HEK293T (cell line): ENCODE measurements around the gene NDE1.
"Not testable (repeated sequence)": the region's sequence is repeated elsewhere in the genome, so short reads cannot be mapped to it uniquely, and the experiment has no call there.

Source experiments
- ARNT ChIP-seq: fragments of 450-650 bp; IDR thresholded peaks from 2 replicates; pipeline ENCODE4 v1.6.1; 2017; ENCODE audit warnings: mild to moderate bottlenecking
- BHLHE40 ChIP-seq: fragments of 450-650 bp; IDR thresholded peaks from 2 replicates; pipeline ENCODE4 v1.6.1; 2016; ENCODE audit warnings: mild to moderate bottlenecking, moderate library complexity, borderline replicate concordance
- ELF4 ChIP-seq: fragments of 450-650 bp; IDR thresholded peaks from 2 replicates; pipeline ENCODE4 v1.6.1; 2017; ENCODE audit warnings: antibody characterized with exemption
- FOXA1 ChIP-seq: fragments of 450-650 bp; IDR thresholded peaks from 2 replicates; pipeline ENCODE4 v1.6.1; 2016; ENCODE audit warnings: mild to moderate bottlenecking
- FOXK2 ChIP-seq: fragments of 450-650 bp; IDR thresholded peaks from 2 replicates; pipeline ENCODE4 v1.6.1; 2016; ENCODE audit warnings: mild to moderate bottlenecking
- FOXM1 ChIP-seq: fragments of 450-650 bp; IDR thresholded peaks from 2 replicates; pipeline ENCODE4 v1.6.1; 2017; ENCODE audit warnings: mild to moderate bottlenecking, borderline replicate concordance
- L3MBTL2 ChIP-seq: fragments of 450-650 bp; conservative IDR thresholded peaks from 2 replicates; pipeline ENCODE4 v1.6.1; 2016; ENCODE audit warnings: mild to moderate bottlenecking
- LEF1 ChIP-seq: fragments of 450-650 bp; IDR thresholded peaks from 2 replicates; pipeline ENCODE4 v1.6.1; 2017; ENCODE audit warnings: mild to moderate bottlenecking, borderline replicate concordance
- NFRKB ChIP-seq: fragments of 450-650 bp; IDR thresholded peaks from 2 replicates; pipeline ENCODE4 v1.6.1; 2016; ENCODE audit warnings: mild to moderate bottlenecking, moderate library complexity
- PKNOX1 ChIP-seq: fragments of 450-650 bp; IDR thresholded peaks from 2 replicates; pipeline ENCODE4 v1.6.1; 2016
- SP1 ChIP-seq: fragments of 450-650 bp; IDR thresholded peaks from 2 replicates; pipeline ENCODE4 v1.6.1; 2017
- SUZ12 ChIP-seq: fragments of 450-650 bp; IDR thresholded peaks from 2 replicates; pipeline ENCODE4 v1.6.1; 2016; ENCODE audit warnings: mild to moderate bottlenecking
- TARDBP ChIP-seq: fragments of 450-650 bp; IDR thresholded peaks from 2 replicates; pipeline ENCODE4 v1.6.1; 2016
- ZNF384 ChIP-seq: fragments of 450-650 bp; IDR thresholded peaks from 2 replicates; pipeline ENCODE4 v1.6.1; 2016

- not testable (repeated sequence) for TF ChIP-seq FOXA1, SUZ12, ELF4, ARNT, FOXM1, ZNF384, BHLHE40, FOXK2, SP1, TARDBP, PKNOX1, L3MBTL2, NFRKB, LEF1
These were observed 42.5 kb downstream of the NDE1 start for GRCh38 chr16:15692508-15692907.
